Measurements from ENCODE around the gene TET2.

GRCh38 chr4:105170711-105171110 lies 24.0 kb downstream of the TET2 start:
- TF ChIP-seq CTCF (conservative IDR thresholded peaks at IDR 0.05; ENCODE audit: low read depth, low read length): no peak
- no peak for TF ChIP-seq USF2 (IDR thresholded peaks at IDR 0.05; ENCODE audit: low read depth, low read length)
- no peak for TF ChIP-seq POLR2A (IDR thresholded peaks at IDR 0.05; ENCODE audit: low read depth, low read length)
